Ascending aorta (tissue), 2 donors: ENCODE data around the gene CCNT2. TPM values are rescaled to one million over a fixed set of nuclear protein-coding genes. Genes with fewer than 3 reads are reported as not detected.

Experiments used
- DNase-seq, 2 donors: peaks; one replicate each; pipeline ENCODE4 v3.0.0-alpha.2; 2019; ENCODE audit warnings: low spot score in 2 of 2
- H3K27ac ChIP-seq, 2 donors: fragments of 200-600 bp; sonication (generic); one replicate each; pipeline ENCODE4 v1.5.1; 2016 to 2017; ENCODE audit warnings: mild to moderate bottlenecking in 1 of 2
- H3K27me3 ChIP-seq: fragments of 200-600 bp; sonication (generic); one replicate; pipeline ENCODE4 v1.5.1; 2017
- H3K36me3 ChIP-seq, 2 donors: fragments of 200-600 bp; sonication (generic); one replicate each; pipeline ENCODE4 v1.5.1; 2016
- H3K4me1 ChIP-seq, 2 donors: fragments of 200-600 bp; sonication (generic); one replicate each; pipeline ENCODE4 v1.5.1; 2016 to 2017; ENCODE audit warnings: mild to moderate bottlenecking in 1 of 2
- H3K4me3 ChIP-seq, 2 donors: fragments of 200-600 bp; sonication (generic); one replicate each; pipeline ENCODE4 v1.5.1; 2016 to 2017; ENCODE audit warnings: mild to moderate bottlenecking in 1 of 2
- H3K9me3 ChIP-seq, 2 donors: fragments of 200-600 bp; sonication (generic); one replicate each; pipeline ENCODE4 v1.5.1; 2016
- intact Hi-C: fragments of 100-400 bp; cut with DNase I; formaldehyde crosslinking; loops from one replicate; pipeline ENCODE4 v1.15.1; 2023
- total RNA-seq: library from RNA; depleted of rRNA; stranded (reverse); fragments of >200 nt; gene quantifications from one replicate; pipeline ENCODE4 v1.1.0, GENCODE V29; 2016
- TF ChIP-seq, protein P1 (sequence below), 3 experiments: fragments of 200-600 bp in 2 of 3; fragments of 450-650 bp in 1 of 3; sonication (generic) in 2 of 3; IDR thresholded peaks; one replicate each; pipeline ENCODE4 v1.5.1; 2016 to 2019; ENCODE audit warnings: antibody characterized with exemption in 3 of 3, mild to moderate bottlenecking in 1 of 3, moderate library complexity in 1 of 3

CCNT2 gene
- total RNA-seq, 1 donor from 2014 or later: 14.2 TPM

DNA sequence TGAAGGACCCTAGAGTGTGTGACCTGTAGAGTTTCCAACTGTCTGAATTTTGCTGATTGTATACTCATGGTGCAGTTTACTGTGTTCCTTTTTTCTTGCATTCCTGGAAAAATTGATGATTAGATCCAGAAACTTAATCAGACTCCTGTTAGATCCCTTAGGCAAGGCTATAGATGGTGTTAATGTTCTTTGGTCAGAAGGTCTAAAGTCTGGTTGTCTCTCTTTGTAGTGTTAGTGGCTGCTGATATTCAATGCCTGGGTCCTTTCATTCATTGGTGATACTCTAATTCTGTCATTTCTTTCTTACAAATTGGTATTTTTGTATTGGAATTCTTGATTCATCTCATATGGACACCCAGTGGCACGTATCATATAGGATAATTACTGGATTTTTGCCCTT lies 6.3 kb downstream of the CCNT2 start:
- no peak overlapping the region for H3K27ac ChIP-seq
- TF ChIP-seq, protein P1, sequence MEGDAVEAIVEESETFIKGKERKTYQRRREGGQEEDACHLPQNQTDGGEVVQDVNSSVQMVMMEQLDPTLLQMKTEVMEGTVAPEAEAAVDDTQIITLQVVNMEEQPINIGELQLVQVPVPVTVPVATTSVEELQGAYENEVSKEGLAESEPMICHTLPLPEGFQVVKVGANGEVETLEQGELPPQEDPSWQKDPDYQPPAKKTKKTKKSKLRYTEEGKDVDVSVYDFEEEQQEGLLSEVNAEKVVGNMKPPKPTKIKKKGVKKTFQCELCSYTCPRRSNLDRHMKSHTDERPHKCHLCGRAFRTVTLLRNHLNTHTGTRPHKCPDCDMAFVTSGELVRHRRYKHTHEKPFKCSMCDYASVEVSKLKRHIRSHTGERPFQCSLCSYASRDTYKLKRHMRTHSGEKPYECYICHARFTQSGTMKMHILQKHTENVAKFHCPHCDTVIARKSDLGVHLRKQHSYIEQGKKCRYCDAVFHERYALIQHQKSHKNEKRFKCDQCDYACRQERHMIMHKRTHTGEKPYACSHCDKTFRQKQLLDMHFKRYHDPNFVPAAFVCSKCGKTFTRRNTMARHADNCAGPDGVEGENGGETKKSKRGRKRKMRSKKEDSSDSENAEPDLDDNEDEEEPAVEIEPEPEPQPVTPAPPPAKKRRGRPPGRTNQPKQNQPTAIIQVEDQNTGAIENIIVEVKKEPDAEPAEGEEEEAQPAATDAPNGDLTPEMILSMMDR (IDR thresholded peaks at IDR 0.05): no peak
- intact Hi-C loops: no loop called here
- no peak for DNase-seq
- no peaks in the 10 kb centered on the region for H3K9me3 ChIP-seq
- no peak overlapping the region for H3K4me3 ChIP-seq
- peaks cover 0 to 9% of the 10 kb centered on the region in 2 donors for H3K36me3 ChIP-seq
- peaks cover 15 to 23% of the 10 kb centered on the region in 2 donors for H3K4me1 ChIP-seq
- H3K27me3 ChIP-seq: no peaks in the 10 kb centered on the region

DNA sequence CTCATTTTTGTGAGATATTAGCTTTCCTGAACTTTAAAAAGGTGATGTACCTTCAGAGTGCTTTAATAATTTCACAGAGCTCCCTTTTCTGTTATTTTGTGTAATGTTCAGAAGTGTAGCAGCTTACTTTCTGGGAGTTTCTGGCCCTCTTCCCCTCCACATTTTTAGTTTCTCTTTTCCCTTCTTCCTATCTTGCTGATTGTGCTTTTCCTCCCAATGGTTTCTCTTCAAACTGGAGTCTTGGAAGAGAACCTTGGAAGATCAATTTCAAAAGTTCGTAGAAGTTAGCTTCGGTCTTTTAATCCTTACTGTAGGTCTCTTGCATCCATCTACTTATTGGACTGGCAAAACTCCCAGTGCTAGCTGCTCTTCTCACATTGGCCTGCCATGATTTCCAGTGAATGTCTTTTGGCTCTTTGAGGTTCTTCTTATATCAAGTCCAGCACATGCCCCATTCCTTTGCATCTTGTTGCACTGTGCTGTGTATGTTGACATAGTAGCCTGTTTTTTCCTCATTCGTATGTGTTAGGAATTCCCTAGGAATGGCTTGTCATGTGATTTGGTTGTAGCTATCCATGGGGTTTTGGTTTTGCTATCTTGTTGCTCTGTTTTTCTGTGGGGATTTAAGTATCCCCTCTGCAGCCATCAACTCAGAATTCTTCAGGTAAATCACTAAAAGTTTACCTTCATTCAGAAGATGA lies 7.8 kb downstream of the CCNT2 start:
- Histone ChIP-seq H3K36me3 (peaks cover 0 to 9% of the 10 kb centered on the region in 2 donors), H3K27ac (no peak overlapping the region), H3K9me3 (no peaks in the 10 kb centered on the region), H3K4me1 (peaks cover 12% of the 10 kb centered on the region in 2 donors), H3K4me3 (no peak overlapping the region), H3K27me3 (no peaks in the 10 kb centered on the region)
- TF ChIP-seq, protein P1 (IDR thresholded peaks at IDR 0.05): no peak
- intact Hi-C loops: no loop called here
- DNase-seq: no peak

DNA sequence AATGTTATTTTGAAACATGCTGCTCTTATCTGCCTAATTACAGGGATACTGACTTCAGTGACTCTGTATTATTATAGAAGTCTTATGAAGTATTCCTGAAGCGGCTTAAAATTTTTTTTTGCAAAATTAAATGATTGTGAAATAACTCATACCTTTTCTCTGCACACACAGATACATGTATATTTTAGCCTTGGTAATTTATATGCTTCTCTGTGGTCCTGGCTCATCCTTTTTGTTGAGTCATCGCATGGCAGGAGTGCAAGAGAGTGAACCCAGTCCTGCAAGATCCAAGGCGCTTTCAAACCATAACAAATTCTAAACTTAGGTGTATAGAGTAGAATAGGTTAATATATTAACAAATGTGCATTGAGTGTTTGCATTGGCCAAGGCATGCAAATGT lies 8.6 kb downstream of the CCNT2 start:
- no peak overlapping the region for H3K27ac ChIP-seq
- intact Hi-C loops: no loop called here
- H3K36me3 ChIP-seq: peaks cover 0 to 9% of the 10 kb centered on the region in 2 donors
- TF ChIP-seq, protein P1 (IDR thresholded peaks at IDR 0.05): no peak
- H3K4me1 ChIP-seq: peaks cover 8 to 12% of the 10 kb centered on the region in 2 donors
- H3K9me3 ChIP-seq: no peaks in the 10 kb centered on the region
- H3K4me3 ChIP-seq: no peak overlapping the region
- DNase-seq: no peak
- no peaks in the 10 kb centered on the region for H3K27me3 ChIP-seq

DNA sequence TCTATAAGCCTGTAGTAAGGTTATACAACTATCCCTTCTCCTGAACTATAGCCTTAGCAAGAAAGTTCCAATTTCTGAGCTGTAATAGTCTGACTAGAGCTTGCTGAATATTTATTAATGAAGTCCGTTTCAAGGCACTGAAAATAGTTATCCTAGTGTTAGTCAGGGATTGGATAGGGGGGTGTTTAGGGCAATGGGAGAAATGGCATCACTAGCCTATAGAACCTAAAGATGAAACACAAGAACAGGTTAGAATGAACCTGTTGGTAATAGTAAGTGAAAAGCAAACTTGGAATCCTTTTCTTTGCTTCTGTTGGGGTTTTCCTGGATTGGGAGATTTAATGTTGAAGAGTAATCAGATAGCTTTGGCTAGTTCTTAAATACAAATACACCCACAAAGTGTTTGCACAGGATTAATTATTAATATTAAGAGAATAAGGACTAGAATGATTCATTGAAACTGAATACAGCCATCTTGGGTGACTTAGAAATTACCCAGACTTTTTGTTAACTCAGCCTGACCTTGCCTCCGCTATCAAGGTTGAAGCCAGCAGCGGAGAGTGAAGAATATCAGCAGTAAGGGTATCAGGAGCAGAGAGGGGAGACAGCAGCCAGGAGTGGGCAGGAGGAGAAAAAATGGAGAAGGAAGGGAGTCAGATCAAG lies 14.4 kb downstream of the CCNT2 start:
- intact Hi-C loops: no loop called here
- H3K4me1 ChIP-seq: peaks cover 0 to 15% of the 10 kb centered on the region in 2 donors
- no peaks in the 10 kb centered on the region for H3K27me3 ChIP-seq
- peaks cover 2 to 9% of the 10 kb centered on the region in 2 donors for H3K36me3 ChIP-seq
- no peak overlapping the region for H3K27ac ChIP-seq
- no peak overlapping the region for H3K4me3 ChIP-seq
- TF ChIP-seq, protein P1 (IDR thresholded peaks at IDR 0.05): no peak
- DNase-seq: no peak
- H3K9me3 ChIP-seq: no peaks in the 10 kb centered on the region

DNA sequence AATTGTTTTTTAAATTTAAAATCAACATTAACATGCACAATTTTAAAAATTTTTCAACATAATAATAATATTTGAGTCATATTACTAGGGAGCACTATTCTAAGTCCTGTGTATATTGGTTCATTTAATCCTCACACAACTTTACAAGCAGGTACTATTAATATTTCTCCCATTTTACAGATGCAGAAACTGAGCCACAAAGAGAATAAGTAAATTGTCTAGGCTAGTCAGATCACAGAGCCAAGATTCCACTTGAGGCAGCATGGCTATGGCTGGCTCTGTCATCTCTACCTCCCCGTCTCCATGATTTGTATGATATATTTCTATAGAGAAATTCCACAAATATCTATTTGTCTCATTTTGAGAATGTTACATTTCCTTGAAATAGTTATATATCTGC lies 15.1 kb downstream of the CCNT2 start:
- TF ChIP-seq, protein P1 (IDR thresholded peaks at IDR 0.05): no peak
- Histone ChIP-seq H3K27ac (no peak overlapping the region), H3K36me3 (peaks cover 9 to 10% of the 10 kb centered on the region in 2 donors), H3K9me3 (no peaks in the 10 kb centered on the region), H3K4me1 (peaks cover 0 to 15% of the 10 kb centered on the region in 2 donors), H3K4me3 (no peak overlapping the region), H3K27me3 (no peaks in the 10 kb centered on the region)
- no peak for DNase-seq
- intact Hi-C loops: no loop called here
